HG03097 (cell line): ENCODE measurements around the gene RDH5.

Experiments used
- ATAC-seq: cut with Tn5 transposase; IDR thresholded peaks from one replicate; pipeline ENCODE4 v1.9.1; 2021; ENCODE audit not compliant: unreplicated experiment, low FRiP score

The RDH5 gene

DNA sequence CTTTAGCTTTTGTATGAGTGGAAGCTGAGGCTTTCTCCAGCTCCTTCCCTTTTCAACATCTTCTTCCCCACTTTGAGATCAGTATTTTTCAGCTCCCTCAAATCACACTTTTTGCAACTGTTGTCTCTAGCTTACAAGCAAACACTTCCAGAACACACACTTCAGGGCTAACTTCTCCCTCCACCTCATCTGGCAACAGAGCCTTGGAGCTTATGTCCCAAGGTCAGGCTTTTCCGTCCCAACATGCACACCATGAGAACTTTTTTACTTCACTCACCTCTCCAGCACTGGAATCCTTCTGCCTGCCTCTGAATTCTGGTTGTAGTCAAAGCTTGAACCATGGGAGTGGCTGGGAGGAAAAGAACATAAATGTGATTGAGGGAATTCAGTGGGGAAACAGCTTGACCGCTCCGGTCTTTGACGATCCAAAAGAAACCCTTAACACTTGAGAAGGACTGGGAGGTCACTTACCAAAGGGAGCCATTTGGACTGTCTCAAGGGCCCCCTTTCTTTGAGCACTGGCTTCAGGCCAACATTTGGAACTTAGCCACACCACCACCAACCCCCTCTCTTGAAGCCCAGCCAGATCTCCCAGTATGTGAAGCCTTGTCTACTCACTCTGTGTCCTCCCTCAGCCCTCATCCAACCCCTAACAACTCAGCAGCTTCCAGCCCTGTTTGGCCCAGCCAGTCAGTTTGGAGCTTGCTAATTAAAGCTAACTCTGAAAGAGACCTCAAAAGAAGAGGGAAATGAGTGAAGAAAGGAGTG lies 8.2 kb upstream of the RDH5 start:
- no peak for ATAC-seq

GRCh38 chr12:55712700-55713415 lies 7.3 kb upstream of the RDH5 start:
- ATAC-seq = no peak

DNA sequence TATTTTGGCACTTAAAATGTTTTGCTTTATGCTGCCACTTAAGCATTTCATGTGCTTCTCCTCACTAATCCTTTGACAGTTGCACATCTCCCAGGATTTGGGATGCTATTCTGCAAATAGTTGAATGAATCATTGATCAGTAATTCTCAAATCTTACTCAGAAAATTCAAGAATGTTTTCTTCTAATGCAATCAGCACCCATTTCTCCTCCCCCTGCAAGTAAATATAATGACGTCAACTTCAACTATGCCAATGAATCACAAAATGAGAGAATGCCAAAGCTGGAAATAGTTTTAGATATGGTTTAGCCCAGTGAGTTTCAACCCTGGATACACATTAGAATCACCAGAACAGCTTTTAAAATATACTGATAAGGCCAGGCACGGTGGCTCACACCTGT lies 6.5 kb upstream of the RDH5 start:
- ATAC-seq = no peak

DNA sequence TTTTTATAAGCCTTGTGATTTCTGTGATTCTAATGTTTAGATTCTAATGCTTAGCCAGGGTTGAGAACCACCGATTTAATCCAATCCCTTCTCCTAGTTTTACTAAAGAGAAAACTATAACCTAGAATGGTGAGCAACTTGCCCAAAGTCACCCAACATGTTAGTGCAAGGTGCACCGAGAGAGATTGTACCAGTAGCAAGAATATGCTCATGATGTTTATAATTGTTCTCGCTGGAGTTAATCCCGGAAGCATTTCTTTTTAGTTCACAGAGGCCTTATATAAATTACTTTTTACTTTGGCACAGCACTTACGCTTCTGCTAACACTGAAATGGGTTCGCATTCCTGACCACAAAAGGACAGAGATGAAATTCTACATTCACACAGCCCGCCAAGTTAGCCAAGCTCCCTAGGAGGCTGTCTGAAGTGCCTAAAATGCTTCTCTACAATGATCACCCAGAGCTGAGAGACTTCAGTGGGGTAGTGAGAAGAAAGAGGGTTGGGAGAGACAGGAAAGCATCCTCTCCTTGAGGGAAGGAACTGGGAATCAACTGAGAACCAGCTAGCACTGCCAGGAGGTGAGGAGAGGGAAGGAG lies 4.9 kb upstream of the RDH5 start:
- ATAC-seq = no peak

DNA sequence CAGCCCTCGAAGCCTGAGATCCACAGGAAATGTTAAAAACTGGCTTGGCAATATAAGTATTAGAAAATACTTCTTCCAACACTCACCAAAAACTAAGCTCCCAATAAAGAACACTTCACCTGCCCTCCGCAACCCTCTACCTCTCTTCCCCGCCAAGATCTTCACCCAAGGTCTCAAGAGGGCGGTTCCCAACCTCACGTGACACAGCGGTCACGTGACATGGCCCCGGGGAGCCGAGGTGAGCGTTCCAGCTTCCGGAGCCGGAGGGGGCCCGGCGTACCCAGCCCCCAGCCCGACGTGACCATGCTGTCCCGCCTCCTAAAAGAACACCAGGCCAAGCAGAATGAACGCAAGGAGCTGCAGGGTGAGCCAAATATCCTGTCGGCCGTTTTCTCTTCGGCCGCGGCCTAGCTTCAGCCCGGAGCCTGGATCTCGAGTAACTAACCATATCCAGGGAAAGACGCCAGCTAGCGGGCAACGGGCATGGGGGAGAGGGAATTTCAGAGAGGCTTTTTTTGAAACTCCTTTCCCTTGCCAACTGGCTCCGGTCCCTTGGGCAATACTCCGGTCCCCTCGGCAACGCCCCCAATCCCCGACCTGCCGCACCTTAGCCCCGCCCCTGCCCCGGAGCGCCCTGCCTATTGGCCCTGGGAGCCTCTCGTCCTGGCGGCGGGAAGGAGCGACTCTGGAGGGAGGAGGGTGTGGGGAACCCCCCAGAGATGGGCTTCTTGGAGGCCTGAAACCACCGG lies 4.2 kb upstream of the RDH5 start, which contains the start of gene BLOC1S1:
BLOC1S1 (plus strand) TSS at position 214 of the 749 bp plus-strand sequence; CDS start at position 220, 6 bp downstream.
- peak; percentile 87 for ATAC-seq

DNA sequence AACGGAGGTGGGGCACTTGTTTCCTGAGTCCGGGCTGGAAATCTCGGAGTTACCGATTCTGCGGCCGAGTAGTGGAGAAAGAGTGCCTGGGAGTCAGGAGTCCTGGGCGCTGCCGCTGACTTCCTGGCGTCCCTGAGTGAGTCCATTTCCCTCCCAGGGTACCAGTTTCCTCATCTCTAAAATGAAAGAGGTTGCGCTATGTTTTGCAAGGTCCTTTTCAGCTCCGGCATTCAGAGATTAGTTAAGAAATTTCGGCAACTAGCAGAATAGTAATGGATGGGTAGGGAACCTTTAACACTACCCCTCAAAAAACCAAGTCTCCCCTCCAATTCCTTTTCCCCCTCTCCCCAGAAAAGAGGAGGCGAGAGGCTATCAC lies 3.6 kb upstream of the RDH5 start:
- ATAC-seq = no peak

DNA sequence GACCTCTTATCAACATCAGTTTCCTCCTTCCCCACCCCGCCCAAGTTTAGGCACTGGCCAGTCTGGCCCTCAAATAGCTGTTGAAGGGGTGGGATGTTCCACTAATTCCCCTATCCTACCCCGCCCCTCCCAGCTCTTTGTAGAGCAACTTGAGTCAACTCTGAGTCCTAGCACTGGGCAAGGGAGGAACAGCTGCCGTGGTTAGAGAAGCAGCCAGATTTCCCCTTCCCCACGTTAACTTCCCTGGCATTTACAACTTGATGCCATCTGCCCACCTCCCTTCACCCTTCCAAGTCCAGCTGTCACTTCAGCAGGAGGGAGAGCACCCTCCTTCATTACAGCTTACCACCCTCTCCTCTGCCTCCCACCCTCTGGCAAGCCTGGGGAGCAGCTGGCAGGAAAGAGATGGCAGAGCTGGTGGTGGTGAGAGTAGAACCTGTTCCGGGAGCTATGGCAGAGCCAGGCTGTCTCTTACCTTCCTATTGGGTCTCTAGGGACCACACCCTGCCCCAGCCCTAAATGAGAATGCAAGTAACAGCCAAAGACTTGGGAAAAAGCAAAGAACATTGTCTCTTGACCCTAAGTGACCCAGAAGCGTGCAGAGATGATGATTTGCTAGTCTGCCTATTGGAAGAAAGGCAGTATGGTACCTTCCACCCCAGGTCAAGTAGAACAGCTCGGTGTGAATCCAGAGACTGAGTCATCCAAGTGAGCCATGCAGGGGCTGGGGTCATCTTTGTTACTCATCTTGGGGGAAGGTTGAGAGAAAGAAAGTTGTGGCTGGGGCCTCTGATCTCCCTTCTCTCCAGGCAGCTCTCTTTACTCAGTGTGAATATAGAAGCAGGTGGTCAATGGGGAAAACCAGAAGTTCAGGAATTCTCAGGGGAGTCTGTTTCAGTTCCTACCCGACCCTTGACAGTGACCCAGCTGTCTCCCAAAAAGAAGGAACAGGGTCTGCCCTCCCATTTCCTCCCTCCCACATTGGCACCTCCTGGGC lies 2.9 kb upstream of the RDH5 start:
- ATAC-seq = no peak

- ATAC-seq = no peak
Measured at GRCh38 chr12:55718015-55718414, 2.2 kb upstream of the RDH5 start.

DNA sequence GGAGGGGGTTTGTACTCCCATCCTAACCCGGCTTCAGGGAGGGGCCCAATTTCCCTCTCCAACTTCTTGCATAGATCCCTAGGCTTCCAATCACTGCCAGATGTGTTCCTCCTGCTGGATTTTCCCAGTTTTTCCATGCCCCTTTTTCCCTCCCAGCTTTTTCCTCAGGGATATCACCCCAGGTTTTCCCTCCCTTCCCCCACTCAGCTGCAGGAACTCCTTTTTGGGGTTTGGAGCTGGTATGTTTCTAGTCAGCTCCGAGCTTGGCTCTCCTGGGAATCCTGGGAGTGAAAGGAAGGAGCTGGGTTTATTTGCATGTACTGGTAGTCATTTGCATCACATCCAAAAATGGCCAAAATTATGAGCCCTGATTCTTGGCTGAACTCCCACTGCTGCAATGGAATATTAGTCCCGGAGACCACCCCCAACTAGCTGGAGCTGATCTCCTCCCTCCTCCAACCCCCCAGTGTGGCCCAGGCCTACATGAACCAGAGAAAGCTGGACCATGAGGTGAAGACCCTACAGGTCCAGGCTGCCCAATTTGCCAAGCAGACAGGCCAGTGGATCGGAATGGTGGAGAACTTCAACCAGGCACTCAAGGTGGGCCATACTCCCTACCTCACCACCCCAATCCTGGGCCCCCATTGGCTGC lies 1.4 kb upstream of the RDH5 start:
- no peak for ATAC-seq

DNA sequence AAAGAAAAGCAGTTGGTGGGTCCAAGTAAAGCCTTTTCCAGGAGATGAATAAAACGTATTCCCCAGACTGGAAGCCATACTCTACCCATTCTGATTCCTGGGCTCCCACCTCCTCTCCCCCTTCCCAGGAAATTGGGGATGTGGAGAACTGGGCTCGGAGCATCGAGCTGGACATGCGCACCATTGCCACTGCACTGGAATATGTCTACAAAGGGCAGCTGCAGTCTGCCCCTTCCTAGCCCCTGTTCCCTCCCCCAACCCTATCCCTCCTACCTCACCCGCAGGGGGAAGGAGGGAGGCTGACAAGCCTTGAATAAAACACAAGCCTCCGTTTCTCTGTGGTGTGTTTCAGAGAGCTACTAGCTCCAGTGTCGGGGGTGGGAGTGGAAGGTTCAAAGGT lies 822 bp upstream of the RDH5 start:
- ATAC-seq = no peak

DNA sequence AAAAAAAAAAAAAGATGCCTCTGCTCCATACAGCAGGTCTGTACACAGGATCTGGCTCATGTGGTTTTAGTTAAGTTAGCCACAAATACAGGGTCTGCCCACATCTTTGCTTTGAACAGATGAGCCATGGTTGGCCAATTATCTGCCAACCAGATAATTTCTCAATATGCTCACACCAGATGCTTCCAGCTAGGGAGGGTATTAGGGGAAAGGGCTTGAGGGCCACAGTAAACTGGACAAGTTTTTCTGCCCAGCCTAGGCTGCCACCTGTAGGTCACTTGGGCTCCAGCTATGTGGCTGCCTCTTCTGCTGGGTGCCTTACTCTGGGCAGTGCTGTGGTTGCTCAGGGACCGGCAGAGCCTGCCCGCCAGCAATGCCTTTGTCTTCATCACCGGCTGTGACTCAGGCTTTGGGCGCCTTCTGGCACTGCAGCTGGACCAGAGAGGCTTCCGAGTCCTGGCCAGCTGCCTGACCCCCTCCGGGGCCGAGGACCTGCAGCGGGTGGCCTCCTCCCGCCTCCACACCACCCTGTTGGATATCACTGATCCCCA lies 776 bp downstream of the RDH5 start:
- ATAC-seq = no peak

GRCh38 chr12:55721601-55722213 lies 1.5 kb downstream of the RDH5 start:
- no peak for ATAC-seq

- no peak for ATAC-seq
Measured at GRCh38 chr12:55722948-55723347, 2.8 kb downstream of the RDH5 start.

DNA sequence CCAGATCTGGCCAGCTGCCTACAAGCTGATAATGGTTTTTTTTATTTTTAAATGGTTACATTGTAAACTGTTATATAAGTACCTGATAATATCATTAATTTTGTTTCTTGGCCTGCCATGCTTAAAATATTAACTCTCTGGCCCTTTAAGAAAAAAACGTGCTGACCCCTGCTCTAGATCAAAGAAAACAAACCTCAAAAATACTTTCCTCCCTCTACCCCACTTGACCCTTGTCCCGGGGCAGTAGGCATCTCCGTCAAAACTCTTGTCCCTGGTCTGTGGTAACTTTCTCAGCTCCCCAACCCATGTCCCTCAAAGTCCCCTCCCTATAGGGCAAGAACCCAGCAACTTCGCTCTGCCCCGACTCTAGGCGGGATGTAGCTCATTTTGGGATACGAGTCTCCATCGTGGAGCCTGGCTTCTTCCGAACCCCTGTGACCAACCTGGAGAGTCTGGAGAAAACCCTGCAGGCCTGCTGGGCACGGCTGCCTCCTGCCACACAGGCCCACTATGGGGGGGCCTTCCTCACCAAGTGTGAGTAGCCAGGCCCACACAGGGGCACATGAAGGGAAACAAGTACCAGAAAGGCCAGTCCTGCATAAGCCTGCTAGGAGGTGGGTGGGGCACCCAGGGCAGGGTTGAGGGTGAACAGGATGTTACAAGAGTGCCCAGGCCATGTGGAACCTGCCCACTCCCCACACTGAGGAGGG lies 3.5 kb downstream of the RDH5 start:
- no peak for ATAC-seq

DNA sequence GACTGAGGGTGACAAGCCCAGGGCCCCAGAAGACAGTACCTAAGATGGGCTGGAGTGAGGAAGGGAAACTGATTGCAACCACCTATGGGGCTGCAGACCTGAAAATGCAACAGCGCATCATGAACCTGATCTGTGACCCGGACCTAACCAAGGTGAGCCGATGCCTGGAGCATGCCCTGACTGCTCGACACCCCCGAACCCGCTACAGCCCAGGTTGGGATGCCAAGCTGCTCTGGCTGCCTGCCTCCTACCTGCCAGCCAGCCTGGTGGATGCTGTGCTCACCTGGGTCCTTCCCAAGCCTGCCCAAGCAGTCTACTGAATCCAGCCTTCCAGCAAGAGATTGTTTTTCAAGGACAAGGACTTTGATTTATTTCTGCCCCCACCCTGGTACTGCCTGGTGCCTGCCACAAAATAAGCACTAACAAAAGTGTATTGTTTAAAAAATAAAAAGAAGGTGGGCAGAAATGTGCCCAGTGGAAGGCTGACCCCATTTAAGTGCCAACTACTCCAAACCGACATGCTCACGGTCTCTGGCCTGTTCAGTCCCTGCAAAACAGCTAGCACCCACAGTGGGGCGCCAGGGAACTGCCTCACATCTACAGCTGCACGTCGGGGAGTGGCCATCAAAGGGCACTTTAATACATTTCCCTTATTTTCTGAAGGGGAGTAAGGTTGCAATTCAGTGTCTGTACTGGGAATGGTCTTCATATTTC lies 4.2 kb downstream of the RDH5 start:
- ATAC-seq = no peak

DNA sequence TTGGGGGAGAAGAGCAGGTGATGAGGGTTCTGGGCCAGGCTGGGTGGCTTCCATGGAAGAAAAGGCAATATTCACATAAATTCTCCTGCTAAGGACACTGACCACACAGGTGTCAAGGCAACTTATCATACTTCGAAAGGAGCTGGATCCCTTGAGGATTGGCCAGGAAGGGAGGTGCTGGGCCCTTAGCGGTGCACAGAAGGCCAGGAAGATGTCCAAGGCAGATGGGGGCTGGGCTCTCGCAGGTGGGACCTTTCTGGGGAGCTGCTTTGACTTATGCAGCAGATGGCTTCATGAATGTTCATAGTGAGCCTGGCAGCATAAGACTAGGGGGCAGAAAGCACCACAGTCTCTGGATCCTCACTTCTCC lies 4.7 kb downstream of the RDH5 start:
- no peak for ATAC-seq

GRCh38 chr12:55725556-55725955 lies 5.4 kb downstream of the RDH5 start:
- ATAC-seq = no peak
